Thyroid gland (tissue), 4 donors: ENCODE results near the gene ERCC1. TPM values are rescaled to one million over a fixed set of nuclear protein-coding genes. Genes with fewer than 3 reads are reported as not detected.

Source experiments
- DNase-seq, 2 donors: peaks; one replicate each; pipeline ENCODE4 v3.0.0-alpha.2; 2019
- H3K27ac ChIP-seq, 3 donors: fragments of 200-600 bp; sonication (generic); 1 replicate in 2 of 3; 2 replicates in 1 of 3; pipeline ENCODE4 v1.5.1; 2016 to 2019; ENCODE audit warnings: mild to moderate bottlenecking in 1 of 3, moderate library complexity in 1 of 3
- H3K27me3 ChIP-seq: fragments of 200-600 bp; sonication (generic); one replicate; pipeline ENCODE4 v1.5.1; 2019
- H3K36me3 ChIP-seq, 2 donors: fragments of 200-600 bp; sonication (generic); one replicate each; pipeline ENCODE4 v1.5.1; 2016 to 2019
- H3K4me1 ChIP-seq, 2 donors: fragments of 200-600 bp; sonication (generic); one replicate each; pipeline ENCODE4 v1.5.1; 2017 to 2019
- H3K4me3 ChIP-seq, 3 donors: fragments of 200-600 bp; sonication (generic); replicated peaks in 1 of 3; 1 replicate in 2 of 3; 2 replicates in 1 of 3; pipeline ENCODE4 v1.5.1; 2016; ENCODE audit warnings: mild to moderate bottlenecking in 1 of 3
- H3K9me3 ChIP-seq: fragments of 200-600 bp; sonication (generic); one replicate; pipeline ENCODE4 v1.5.1; 2017
- POLR2A ChIP-seq, 2 donors: fragments of 450-650 bp; IDR thresholded peaks; one replicate each; pipeline ENCODE4 v1.6.1; 2017; ENCODE audit warnings: antibody characterized with exemption in 2 of 2, mild to moderate bottlenecking in 2 of 2, moderate library complexity in 1 of 2
- WGBS, 2 donors: methylation state at CpG; one replicate each; pipeline ENCODE4 v1.1.5; 2017; 5-methylcytosine and 5-hydroxymethylcytosine counted together
- intact Hi-C: fragments of 100-400 bp; cut with DNase I; formaldehyde crosslinking; loops from one replicate; pipeline ENCODE4 v1.15.1; 2023
- total RNA-seq, 4 donors: library from RNA; depleted of rRNA; stranded (reverse); fragments of >200 nt; gene quantifications; one replicate each; pipeline ENCODE4 v1.2.3, GENCODE V29; 2016
- TF ChIP-seq, protein P1 (sequence below), 6 experiments: fragments of 200-600 bp in 3 of 6; fragments of 450-650 bp in 3 of 6; sonication (generic) in 3 of 6; IDR thresholded peaks; one replicate each; pipeline ENCODE4 v1.5.1; 2016 to 2019; ENCODE audit warnings: antibody characterized with exemption in 6 of 6, mild to moderate bottlenecking in 2 of 6, inconsistent platforms in 1 of 6, moderate library complexity in 1 of 6

The ERCC1 gene
- total RNA-seq, 4 donors from 2014 or later = 89.1 to 157 (median 113) TPM

DNA sequence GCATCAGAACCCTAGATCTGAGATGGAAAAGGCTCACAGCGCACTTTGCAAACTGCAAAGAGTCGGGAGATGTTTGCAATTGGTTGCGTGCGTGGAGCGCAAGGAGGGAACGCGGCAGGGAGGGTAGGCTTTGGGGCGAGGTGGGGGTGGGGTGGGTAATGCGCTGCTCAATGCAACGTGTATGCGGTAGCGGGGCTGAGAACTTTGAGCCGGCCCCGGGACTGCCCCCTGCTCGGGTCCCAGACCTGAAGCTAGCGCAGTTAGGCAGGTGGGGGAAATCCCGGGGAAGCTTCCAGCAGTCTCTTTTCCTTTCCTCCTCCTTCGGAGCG lies 45.0 kb upstream of the ERCC1 start:
- 1% methylated on average over 9 to 16 of the region's 19 CpGs for WGBS, 2 donors
- Histone ChIP-seq H3K4me3 (peak overlapping the region; percentile 28 to 53 (median 34)), H3K27ac (peak overlapping the region; percentile 94 to 98 (median 95)), H3K4me1 (peaks cover 18 to 36% of the 10 kb centered on the region in 2 donors), H3K9me3 (no peaks in the 10 kb centered on the region), H3K27me3 (no peaks in the 10 kb centered on the region), H3K36me3 (no peaks in the 10 kb centered on the region)
- TF ChIP-seq, protein P1, sequence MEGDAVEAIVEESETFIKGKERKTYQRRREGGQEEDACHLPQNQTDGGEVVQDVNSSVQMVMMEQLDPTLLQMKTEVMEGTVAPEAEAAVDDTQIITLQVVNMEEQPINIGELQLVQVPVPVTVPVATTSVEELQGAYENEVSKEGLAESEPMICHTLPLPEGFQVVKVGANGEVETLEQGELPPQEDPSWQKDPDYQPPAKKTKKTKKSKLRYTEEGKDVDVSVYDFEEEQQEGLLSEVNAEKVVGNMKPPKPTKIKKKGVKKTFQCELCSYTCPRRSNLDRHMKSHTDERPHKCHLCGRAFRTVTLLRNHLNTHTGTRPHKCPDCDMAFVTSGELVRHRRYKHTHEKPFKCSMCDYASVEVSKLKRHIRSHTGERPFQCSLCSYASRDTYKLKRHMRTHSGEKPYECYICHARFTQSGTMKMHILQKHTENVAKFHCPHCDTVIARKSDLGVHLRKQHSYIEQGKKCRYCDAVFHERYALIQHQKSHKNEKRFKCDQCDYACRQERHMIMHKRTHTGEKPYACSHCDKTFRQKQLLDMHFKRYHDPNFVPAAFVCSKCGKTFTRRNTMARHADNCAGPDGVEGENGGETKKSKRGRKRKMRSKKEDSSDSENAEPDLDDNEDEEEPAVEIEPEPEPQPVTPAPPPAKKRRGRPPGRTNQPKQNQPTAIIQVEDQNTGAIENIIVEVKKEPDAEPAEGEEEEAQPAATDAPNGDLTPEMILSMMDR (IDR thresholded peaks at IDR 0.05) = no peak
- TF ChIP-seq POLR2A (IDR thresholded peaks at IDR 0.05) = no peak
- DNase-seq = no peak
- intact Hi-C loops = no loop called here

DNA sequence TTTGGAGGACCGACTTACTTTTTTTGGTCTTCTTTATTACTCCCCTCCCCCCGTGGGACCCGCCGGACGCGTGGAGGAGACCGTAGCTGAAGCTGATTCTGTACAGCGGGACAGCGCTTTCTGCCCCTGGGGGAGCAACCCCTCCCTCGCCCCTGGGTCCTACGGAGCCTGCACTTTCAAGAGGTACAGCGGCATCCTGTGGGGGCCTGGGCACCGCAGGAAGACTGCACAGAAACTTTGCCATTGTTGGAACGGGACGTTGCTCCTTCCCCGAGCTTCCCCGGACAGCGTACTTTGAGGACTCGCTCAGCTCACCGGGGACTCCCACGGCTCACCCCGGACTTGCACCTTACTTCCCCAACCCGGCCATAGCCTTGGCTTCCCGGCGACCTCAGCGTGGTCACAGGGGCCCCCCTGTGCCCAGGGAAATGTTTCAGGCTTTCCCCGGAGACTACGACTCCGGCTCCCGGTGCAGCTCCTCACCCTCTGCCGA lies 44.5 kb upstream of the ERCC1 start:
- 0 to 1% methylated on average over 20 to 27 of the region's 31 CpGs for WGBS, 2 donors
- Histone ChIP-seq H3K9me3 (no peaks in the 10 kb centered on the region), H3K4me3 (peak overlapping the region in 2 of 3 donors; percentile 28 to 53), H3K36me3 (no peaks in the 10 kb centered on the region), H3K27me3 (no peaks in the 10 kb centered on the region), H3K27ac (peak overlapping the region; percentile 94 to 98 (median 95)), H3K4me1 (peaks cover 18 to 33% of the 10 kb centered on the region in 2 donors)
- DNase-seq = peak; percentile 41 to 51
- intact Hi-C loops = no loop called here
- TF ChIP-seq, protein P1 (IDR thresholded peaks at IDR 0.05) = peak in 1 of 6 experiments; percentile 4
- TF ChIP-seq POLR2A (IDR thresholded peaks at IDR 0.05) = no peak

DNA sequence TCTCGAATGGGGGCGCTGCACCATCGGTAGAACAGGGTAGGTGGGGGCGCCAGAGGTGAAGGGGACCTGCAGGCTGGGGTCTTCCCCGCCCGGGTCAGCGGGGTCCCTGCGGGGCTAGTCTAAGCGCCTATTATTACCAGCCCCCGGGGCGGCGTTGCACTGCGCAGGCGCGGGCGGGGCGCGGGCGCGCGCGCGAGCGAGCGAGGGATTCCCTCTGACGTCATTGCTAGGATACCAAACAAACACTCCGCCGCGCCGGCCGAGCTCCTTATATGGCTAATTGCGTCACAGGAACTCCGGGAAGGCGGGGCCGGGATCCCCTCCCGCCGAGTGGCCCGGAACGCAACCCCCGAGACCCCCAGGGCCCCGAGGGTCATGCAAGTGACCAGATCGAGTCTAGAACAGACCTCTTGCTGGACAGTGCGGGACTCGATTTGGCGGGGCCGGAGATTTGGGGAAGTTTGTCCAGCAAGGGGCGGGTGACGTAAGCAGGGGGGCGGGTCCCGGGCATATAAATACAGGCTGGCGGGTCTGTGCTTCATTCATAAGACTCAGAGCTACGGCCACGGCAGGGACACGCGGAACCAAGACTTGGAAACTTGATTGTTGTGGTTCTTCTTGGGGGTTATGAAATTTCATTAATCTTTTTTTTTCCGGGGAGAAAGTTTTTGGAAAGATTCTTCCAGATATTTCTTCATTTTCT lies 43.9 kb upstream of the ERCC1 start, which contains the start of gene FOSB:
TSS of gene FOSB (plus strand) at position 541 of the 703 bp plus-strand sequence. CDS start 591 bp downstream, outside the sequence.
- peak; percentile 67 to 81 for TF ChIP-seq POLR2A (IDR thresholded peaks at IDR 0.05)
- TF ChIP-seq, protein P1 (IDR thresholded peaks at IDR 0.05) = no peak
- DNase-seq = peak; percentile 93
- H3K4me1 ChIP-seq = peaks cover 18 to 27% of the 10 kb centered on the region in 2 donors
- 0 to 1% methylated on average over 23 to 29 of the region's 56 CpGs for WGBS, 2 donors
- H3K36me3 ChIP-seq = no peaks in the 10 kb centered on the region
- intact Hi-C loops = no loop called here
- peak within 1 kb of the TSS; percentile 94 to 98 (median 95) for H3K27ac ChIP-seq
- H3K27me3 ChIP-seq = no peaks in the 10 kb centered on the region
- peak within 1 kb of the TSS; percentile 28 to 53 (median 34) for H3K4me3 ChIP-seq
- no peaks in the 10 kb centered on the region for H3K9me3 ChIP-seq

DNA sequence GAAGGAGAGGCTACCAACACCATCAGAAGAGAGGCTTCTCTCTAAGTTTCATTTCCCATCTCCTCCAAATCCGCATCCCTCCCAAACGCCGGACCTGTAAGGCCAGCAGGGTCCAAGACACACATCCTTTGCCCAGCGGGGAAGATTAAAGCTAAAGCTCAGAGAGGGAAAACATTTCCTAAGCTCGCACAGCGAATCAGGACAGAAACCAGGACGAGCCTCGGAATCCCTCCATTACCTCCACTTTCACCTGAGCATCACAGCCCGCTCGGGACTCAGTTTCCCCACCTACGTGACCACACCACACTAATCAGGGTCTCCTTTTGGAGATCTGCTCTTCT lies 43.4 kb upstream of the ERCC1 start:
- Histone ChIP-seq H3K27me3 (no peaks in the 10 kb centered on the region), H3K36me3 (no peaks in the 10 kb centered on the region), H3K4me3 (peak overlapping the region in 1 of 3 donors; percentile 53), H3K9me3 (no peaks in the 10 kb centered on the region), H3K4me1 (peaks cover 18 to 21% of the 10 kb centered on the region in 2 donors), H3K27ac (peak overlapping the region in 2 of 3 donors; percentile 94 to 98)
- WGBS, 2 donors = 0% methylated on average over 11 of the region's 11 CpGs
- DNase-seq = no peak
- intact Hi-C loops = no loop called here
- TF ChIP-seq, protein P1 (IDR thresholded peaks at IDR 0.05) = no peak
- no peak for TF ChIP-seq POLR2A (IDR thresholded peaks at IDR 0.05)

DNA sequence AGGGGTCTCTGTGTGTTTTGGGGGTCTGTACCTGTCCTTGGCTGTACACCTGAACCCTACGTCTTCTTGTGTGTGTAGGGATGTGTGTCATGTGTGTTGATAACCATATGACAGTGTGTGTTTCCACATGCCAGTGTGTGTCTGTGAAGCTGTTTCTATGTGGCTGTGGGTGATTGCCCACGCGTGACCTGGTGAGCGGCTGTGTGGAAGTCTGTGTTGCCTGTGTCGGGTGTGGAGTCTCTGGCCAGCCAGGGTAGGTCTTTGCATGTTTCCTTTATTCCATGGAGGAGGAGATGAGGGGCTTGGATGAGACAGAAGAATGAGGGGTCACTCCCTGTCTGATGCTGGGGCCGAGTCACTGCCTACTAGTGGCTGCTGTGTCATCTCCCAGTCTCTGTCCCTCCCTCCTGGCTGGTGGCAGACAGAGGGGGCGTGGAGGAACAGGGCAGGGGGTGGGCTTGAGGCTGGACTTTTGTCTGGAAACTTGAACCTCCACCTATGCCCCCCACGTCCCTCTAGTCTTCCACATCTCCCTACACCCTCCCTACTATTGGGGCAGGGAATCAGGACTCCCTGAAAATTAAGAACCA lies 41.2 kb upstream of the ERCC1 start:
- no peaks in the 10 kb centered on the region for H3K36me3 ChIP-seq
- no peak overlapping the region for H3K4me3 ChIP-seq
- H3K9me3 ChIP-seq = no peaks in the 10 kb centered on the region
- WGBS, 2 donors = 49 to 58% methylated on average over 8 of the region's 8 CpGs
- no peak for TF ChIP-seq POLR2A (IDR thresholded peaks at IDR 0.05)
- TF ChIP-seq, protein P1 (IDR thresholded peaks at IDR 0.05) = no peak
- H3K27ac ChIP-seq = no peak overlapping the region
- DNase-seq = no peak
- intact Hi-C loops = no loop called here
- peaks cover 13 to 16% of the 10 kb centered on the region in 2 donors for H3K4me1 ChIP-seq
- H3K27me3 ChIP-seq = no peaks in the 10 kb centered on the region
